MCF 10A (cell line): ENCODE measurements around the gene PITPNB. TPM values are rescaled to one million over a fixed set of nuclear protein-coding genes. Genes with fewer than 3 reads are reported as not detected.

Experiments
- BruUV-seq: library from RNA; stranded (reverse); fragments of 400-500 nt; replicated peaks from 2 replicates; lab custom pipeline; 2021; lab: Mats Ljungman, UMichigan
- CTCF ChIA-PET: fragments of 300-600 bp; sonication (Branson Sonifier 250); formaldehyde crosslinking; extraction: SDS; loops from one replicate; lab custom pipeline; 2021; ENCODE audit warnings: antibody characterized with exemption, inconsistent platforms; lab: Yijun Ruan, JAX
- POLR2A ChIA-PET: fragments of 300-600, 350-650 bp; sonication (Branson Sonifier 250); formaldehyde crosslinking; extraction: SDS; loops from one replicate; lab custom pipeline; 2020; ENCODE audit warnings: antibody characterized with exemption, inconsistent platforms; lab: Yijun Ruan, JAX
- DNase-seq: peaks from one replicate; pipeline ENCODE4 v3.0.0-alpha.2; 2018; ENCODE audit not compliant: unreplicated experiment
- H3K27ac Mint-ChIP-seq: one replicate; pipeline ENCODE4 v1.8.0; 2022; ENCODE audit warnings: mild to moderate bottlenecking, low read depth, mixed read lengths; ENCODE audit not compliant: unreplicated experiment
- H3K27me3 Mint-ChIP-seq: one replicate; pipeline ENCODE4 v1.8.0; 2022; ENCODE audit warnings: mixed read lengths; ENCODE audit not compliant: insufficient read depth, unreplicated experiment
- H3K36me3 Mint-ChIP-seq: one replicate; pipeline ENCODE4 v1.8.0; 2022; ENCODE audit warnings: mild to moderate bottlenecking, moderate library complexity, mixed read lengths; ENCODE audit not compliant: insufficient read depth, unreplicated experiment
- H3K4me1 Mint-ChIP-seq: one replicate; pipeline ENCODE4 v1.8.0; 2022; ENCODE audit warnings: mixed read lengths; ENCODE audit not compliant: insufficient read depth, unreplicated experiment
- H3K4me3 Mint-ChIP-seq: one replicate; pipeline ENCODE4 v1.8.0; 2022; ENCODE audit warnings: mild to moderate bottlenecking, moderate library complexity, mixed read lengths; ENCODE audit not compliant: unreplicated experiment
- H3K9me3 Mint-ChIP-seq: one replicate; pipeline ENCODE4 v1.8.0; 2022; ENCODE audit warnings: mixed read lengths; ENCODE audit not compliant: unreplicated experiment
- CTCF ChIP-seq: fragments of 200-600 bp; IDR thresholded peaks from one replicate; pipeline ENCODE4 v1.8.0; 2022; ENCODE audit warnings: antibody characterized with exemption, mild to moderate bottlenecking; ENCODE audit not compliant: unreplicated experiment
- intact Hi-C: fragments of 100-400 bp; cut with micrococcal nuclease; formaldehyde crosslinking; loops from 2 replicates; pipeline ENCODE4 v1.14.1; 2022
- total RNA-seq: library from RNA; stranded (reverse); gene quantifications from 2 replicates; pipeline ENCODE4 v1.2.3, GENCODE V29; 2022

Gene PITPNB
- total RNA-seq, 1 experiment from 2014 or later: 124 TPM

GRCh38 chr22:27827604-27828587 lies 91.2 kb downstream of the PITPNB start:
- Mint-ChIP-seq H3K4me1 (no peaks in the 10 kb centered on the region), H3K27me3 (no peaks in the 10 kb centered on the region), H3K27ac (no peak overlapping the region), H3K9me3 (no peaks in the 10 kb centered on the region), H3K36me3 (no peaks in the 10 kb centered on the region), H3K4me3 (no peak overlapping the region)
- DNase-seq: no peak
- ChIA-PET POLR2A (no interaction called here), CTCF (no interaction called here)
- intact Hi-C loops: no loop called here
- BruUV-seq: no TSS peak
- TF ChIP-seq CTCF: no peak

GRCh38 chr22:27825174-27825573 lies 93.9 kb downstream of the PITPNB start:
- H3K4me1 Mint-ChIP-seq: no peaks in the 10 kb centered on the region
- POLR2A ChIA-PET: no interaction called here
- TF ChIP-seq CTCF: no peak
- BruUV-seq: no TSS peak
- CTCF ChIA-PET: interaction anchor here (0.7 to 1.1 kb wide), 2 partner anchors 427 to 1068 kb away, joined by 3 read pairs; no protein-coding TSS in a partner anchor
- no peaks in the 10 kb centered on the region for H3K9me3 Mint-ChIP-seq
- H3K4me3 Mint-ChIP-seq: no peak overlapping the region
- no peak for DNase-seq
- intact Hi-C loops: no loop called here
- H3K27ac Mint-ChIP-seq: no peak overlapping the region
- H3K36me3 Mint-ChIP-seq: no peaks in the 10 kb centered on the region
- H3K27me3 Mint-ChIP-seq: no peaks in the 10 kb centered on the region

GRCh38 chr22:27823221-27823620 lies 95.8 kb downstream of the PITPNB start:
- H3K27ac Mint-ChIP-seq: no peak overlapping the region
- CTCF ChIA-PET: interaction anchor here (0.6 to 0.7 kb wide), 2 partner anchors 57 to 500 kb away, joined by 4 read pairs; no protein-coding TSS in a partner anchor
- intact Hi-C loops: no loop called here
- H3K4me3 Mint-ChIP-seq: no peak overlapping the region
- BruUV-seq: no TSS peak
- H3K4me1 Mint-ChIP-seq: no peaks in the 10 kb centered on the region
- no peaks in the 10 kb centered on the region for H3K9me3 Mint-ChIP-seq
- no peaks in the 10 kb centered on the region for H3K36me3 Mint-ChIP-seq
- DNase-seq: no peak
- no peak for TF ChIP-seq CTCF
- POLR2A ChIA-PET: no interaction called here
- H3K27me3 Mint-ChIP-seq: no peaks in the 10 kb centered on the region
